Mucosa of stomach (tissue), 1 donor: ENCODE data around the gene SHKBP1.

Experiments used
- H3K27me3 ChIP-seq: one replicate; pipeline ENCODE4 v1.7.0; 2013; ENCODE audit warnings: mild to moderate bottlenecking, low read length; ENCODE audit not compliant: control insufficient read depth, insufficient read depth
- H3K36me3 ChIP-seq: one replicate; pipeline ENCODE4 v1.7.0; 2013; ENCODE audit warnings: low read length; ENCODE audit not compliant: control insufficient read depth, insufficient read depth
- H3K4me1 ChIP-seq: one replicate; pipeline ENCODE4 v1.7.0; 2013; ENCODE audit warnings: mild to moderate bottlenecking, low read length; ENCODE audit not compliant: control insufficient read depth, insufficient read depth
- H3K4me3 ChIP-seq: one replicate; pipeline ENCODE4 v1.7.0; 2013; ENCODE audit warnings: low read length
- H3K9ac ChIP-seq: one replicate; pipeline ENCODE4 v1.7.0; 2013; ENCODE audit warnings: mild to moderate bottlenecking, low read length, moderate library complexity
- H3K9me3 ChIP-seq: one replicate; pipeline ENCODE4 v1.7.0; 2013; ENCODE audit warnings: mild to moderate bottlenecking, low read length, moderate library complexity; ENCODE audit not compliant: control insufficient read depth
- donor health status: Pancreatic carcinoma.

Gene SHKBP1

DNA sequence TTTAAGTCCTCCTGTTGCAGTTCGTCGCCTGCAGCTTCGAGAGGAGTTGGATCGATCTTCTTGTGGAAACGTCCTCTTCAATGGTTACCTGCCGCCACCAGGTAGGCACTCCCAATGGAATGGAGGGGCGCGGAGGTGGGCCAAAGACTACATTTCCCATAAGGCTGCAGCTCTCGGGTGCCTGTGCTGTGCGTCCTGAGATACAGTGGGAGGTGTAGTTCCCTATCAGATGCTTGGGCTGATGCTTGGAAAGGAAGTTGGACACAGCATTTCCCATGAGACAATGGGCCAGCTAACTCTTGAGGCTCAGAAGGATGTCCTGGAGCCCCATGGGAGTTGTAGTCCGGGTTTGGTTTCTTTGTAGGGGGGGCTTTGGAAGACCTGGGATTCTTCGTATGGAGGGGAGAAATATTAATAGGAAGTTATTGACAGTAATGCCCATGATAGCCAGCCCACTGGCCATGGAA is 1.8 kb downstream of the SHKBP1 start:
- H3K4me3 ChIP-seq = no peak overlapping the region

DNA sequence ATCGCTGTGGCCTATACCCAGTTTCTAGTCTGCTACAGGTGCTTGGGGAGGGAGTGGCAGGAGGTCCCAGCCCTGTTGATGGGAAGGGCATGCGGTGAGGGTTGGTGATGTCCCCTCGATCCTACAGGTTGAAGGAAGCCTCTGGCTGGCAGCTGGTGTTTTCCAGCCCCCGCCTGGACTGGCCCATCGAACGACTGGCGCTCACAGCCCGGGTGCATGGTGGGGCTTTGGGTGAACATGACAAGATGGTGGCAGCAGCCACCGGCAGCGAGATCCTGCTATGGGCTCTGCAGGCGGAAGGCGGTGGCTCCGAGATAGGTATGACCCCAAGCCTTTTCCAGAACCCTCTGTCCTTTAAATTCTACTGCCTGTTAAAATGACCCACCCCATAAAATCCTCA is 3.9 kb downstream of the SHKBP1 start:
- Histone ChIP-seq H3K9ac (no peak overlapping the region), H3K36me3 (no peaks in the 10 kb centered on the region), H3K4me3 (no peak overlapping the region), H3K9me3 (no peaks in the 10 kb centered on the region), H3K27me3 (no peaks in the 10 kb centered on the region), H3K4me1 (peaks cover 16% of the 10 kb centered on the region)

More for the DNA sequence above, 1.8 kb downstream of the SHKBP1 start:
- peaks cover 16% of the 10 kb centered on the region for H3K4me1 ChIP-seq
- no peaks in the 10 kb centered on the region for H3K9me3 ChIP-seq
- H3K27me3 ChIP-seq = no peaks in the 10 kb centered on the region
- H3K36me3 ChIP-seq = no peaks in the 10 kb centered on the region
- no peak overlapping the region for H3K9ac ChIP-seq

DNA sequence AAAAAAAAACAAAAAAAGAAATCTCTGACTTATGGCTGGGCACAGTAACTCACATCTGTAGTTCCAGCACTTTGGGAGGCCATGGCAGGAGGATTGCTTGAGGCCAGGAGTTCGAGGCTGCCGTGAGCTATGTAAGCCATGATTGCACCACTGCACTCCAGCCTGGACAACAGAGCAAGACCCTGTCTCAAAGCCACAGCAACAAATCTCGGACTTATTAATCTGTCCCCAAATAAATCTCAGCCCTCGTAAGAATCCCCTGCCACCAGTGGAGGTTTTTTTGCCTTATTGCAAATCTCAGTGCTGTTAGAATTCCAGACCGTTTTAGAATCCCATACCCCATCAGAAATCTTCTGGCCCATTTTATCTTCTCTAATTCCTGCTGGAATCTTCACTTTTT is 4.9 kb downstream of the SHKBP1 start:
- no peaks in the 10 kb centered on the region for H3K27me3 ChIP-seq
- no peak overlapping the region for H3K9ac ChIP-seq
- H3K4me1 ChIP-seq = peaks cover 12% of the 10 kb centered on the region
- peaks cover under 1% of the 10 kb centered on the region for H3K36me3 ChIP-seq
- H3K9me3 ChIP-seq = no peaks in the 10 kb centered on the region
- H3K4me3 ChIP-seq = no peak overlapping the region

DNA sequence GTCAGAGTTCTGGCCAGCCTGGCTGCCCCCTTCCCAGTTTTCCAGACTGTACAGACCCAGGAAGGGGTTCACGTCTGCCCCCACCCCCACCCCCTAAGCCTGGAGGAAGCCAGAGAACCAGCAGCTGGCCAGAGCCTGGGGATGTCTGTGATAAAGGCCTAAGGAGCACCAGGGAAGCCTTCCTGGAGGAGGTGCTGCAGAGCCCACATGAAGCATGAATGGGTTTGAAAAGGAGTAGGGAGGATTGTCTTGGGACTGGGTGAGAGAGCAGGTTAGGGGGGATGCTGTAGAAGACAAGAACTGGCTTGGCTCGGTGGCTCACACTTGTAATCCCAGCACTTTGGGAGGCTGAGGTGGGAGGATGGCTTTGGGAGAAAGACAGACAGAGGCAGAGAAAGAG is 5.8 kb downstream of the SHKBP1 start:
- H3K36me3 ChIP-seq = peaks cover 7% of the 10 kb centered on the region

DNA sequence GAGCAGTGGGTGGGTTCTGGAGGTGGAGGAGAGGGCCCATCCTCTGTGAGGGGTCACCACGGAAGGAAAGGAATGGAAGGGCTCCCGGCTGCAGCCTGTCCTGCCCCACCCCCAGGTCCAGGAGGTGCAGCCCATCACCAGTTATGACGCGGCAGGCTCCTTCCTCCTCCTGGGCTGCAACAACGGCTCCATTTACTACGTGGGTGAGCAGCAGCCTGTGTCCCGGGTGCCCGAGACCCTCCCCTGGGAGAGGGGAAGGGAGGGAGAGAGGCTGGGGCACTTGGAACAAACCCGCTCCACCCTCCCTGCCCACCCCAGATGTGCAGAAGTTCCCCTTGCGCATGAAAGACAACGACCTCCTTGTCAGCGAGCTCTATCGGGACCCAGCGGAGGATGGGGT is 6.6 kb downstream of the SHKBP1 start:
- H3K27me3 ChIP-seq = no peaks in the 10 kb centered on the region
- no peak overlapping the region for H3K9ac ChIP-seq
- peaks cover under 1% of the 10 kb centered on the region for H3K4me1 ChIP-seq
- no peaks in the 10 kb centered on the region for H3K9me3 ChIP-seq
- H3K36me3 ChIP-seq = peaks cover 7% of the 10 kb centered on the region
- no peak overlapping the region for H3K4me3 ChIP-seq

More for the DNA sequence above, 5.8 kb downstream of the SHKBP1 start:
- H3K27me3 ChIP-seq = no peaks in the 10 kb centered on the region
- peaks cover 8% of the 10 kb centered on the region for H3K4me1 ChIP-seq
- no peaks in the 10 kb centered on the region for H3K9me3 ChIP-seq
- H3K4me3 ChIP-seq = no peak overlapping the region
- no peak overlapping the region for H3K9ac ChIP-seq

GRCh38 chr19:40584007-40584406 is 7.3 kb downstream of the SHKBP1 start:
- no peaks in the 10 kb centered on the region for H3K27me3 ChIP-seq
- no peaks in the 10 kb centered on the region for H3K4me1 ChIP-seq
- H3K9me3 ChIP-seq = no peaks in the 10 kb centered on the region
- H3K4me3 ChIP-seq = no peak overlapping the region
- H3K9ac ChIP-seq = no peak overlapping the region
- H3K36me3 ChIP-seq = peaks cover 7% of the 10 kb centered on the region

- H3K9ac ChIP-seq = no peak overlapping the region
- no peaks in the 10 kb centered on the region for H3K9me3 ChIP-seq
- H3K4me1 ChIP-seq = no peaks in the 10 kb centered on the region
- no peaks in the 10 kb centered on the region for H3K27me3 ChIP-seq
- no peak overlapping the region for H3K4me3 ChIP-seq
- peaks cover 7% of the 10 kb centered on the region for H3K36me3 ChIP-seq
These were observed 8.7 kb downstream of the SHKBP1 start for GRCh38 chr19:40585241-40585981.

- Histone ChIP-seq H3K36me3 (peaks cover 7% of the 10 kb centered on the region), H3K9ac (no peak overlapping the region), H3K27me3 (no peaks in the 10 kb centered on the region), H3K9me3 (no peaks in the 10 kb centered on the region), H3K4me3 (no peak overlapping the region), H3K4me1 (no peaks in the 10 kb centered on the region)
These were observed 9.3 kb downstream of the SHKBP1 start for GRCh38 chr19:40585982-40586422.

DNA sequence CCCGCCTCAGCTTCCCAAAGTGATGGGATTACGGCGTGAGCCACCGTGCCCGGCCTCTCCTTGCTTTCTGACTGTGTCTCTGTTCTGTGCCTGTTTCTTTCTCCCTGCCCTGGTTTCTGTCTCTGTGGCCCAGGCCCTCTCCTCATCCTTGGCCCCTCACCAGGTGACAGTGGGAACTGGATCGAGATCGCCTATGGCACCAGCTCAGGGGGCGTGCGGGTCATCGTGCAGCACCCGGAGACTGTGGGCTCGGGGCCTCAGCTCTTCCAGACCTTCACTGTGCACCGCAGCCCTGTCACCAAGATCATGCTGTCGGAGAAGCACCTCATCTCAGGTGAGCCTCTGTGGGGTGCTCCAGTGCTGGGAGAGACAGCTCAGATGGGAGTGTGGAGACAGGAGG is 9.9 kb downstream of the SHKBP1 start:
- Histone ChIP-seq H3K4me3 (no peak overlapping the region), H3K36me3 (peaks cover 7% of the 10 kb centered on the region), H3K9me3 (no peaks in the 10 kb centered on the region), H3K27me3 (no peaks in the 10 kb centered on the region), H3K9ac (no peak overlapping the region), H3K4me1 (no peaks in the 10 kb centered on the region)

DNA sequence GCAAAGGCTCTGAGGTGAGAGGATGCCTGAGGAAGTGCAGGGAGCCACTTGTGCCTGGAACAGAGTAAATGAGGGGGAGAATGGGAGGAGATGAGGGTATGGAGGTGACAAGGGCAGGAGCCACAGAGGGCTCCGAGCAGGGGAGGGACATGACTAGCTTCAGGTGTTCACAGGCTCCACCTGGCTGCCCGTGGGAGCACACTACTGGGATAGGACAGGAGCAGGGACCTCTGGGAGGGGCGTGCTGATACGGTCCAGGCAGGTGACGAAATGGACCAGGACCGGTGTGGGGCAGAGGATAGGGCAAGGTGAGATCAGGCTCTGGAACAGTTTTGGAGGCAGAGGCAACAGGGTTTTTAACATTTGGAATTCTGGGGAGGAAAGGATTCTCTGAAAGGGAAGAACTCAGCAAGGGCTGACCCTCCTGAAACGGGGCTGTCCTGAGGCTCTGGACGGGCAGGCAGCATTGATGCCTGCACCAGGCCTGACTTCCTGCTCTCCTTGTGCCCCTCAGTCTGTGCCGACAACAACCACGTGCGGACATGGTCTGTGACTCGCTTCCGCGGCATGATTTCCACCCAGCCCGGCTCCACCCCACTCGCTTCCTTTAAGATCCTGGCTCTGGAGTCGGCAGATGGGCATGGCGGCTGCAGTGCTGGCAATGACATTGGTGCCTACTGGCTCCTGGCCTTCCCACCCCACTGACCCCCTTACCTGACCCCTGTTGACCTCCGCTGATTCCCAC is 11.6 kb downstream of the SHKBP1 start:
- peaks cover 7% of the 10 kb centered on the region for H3K36me3 ChIP-seq
- H3K9me3 ChIP-seq = no peaks in the 10 kb centered on the region
- H3K27me3 ChIP-seq = no peaks in the 10 kb centered on the region
- no peak overlapping the region for H3K4me3 ChIP-seq
- no peaks in the 10 kb centered on the region for H3K4me1 ChIP-seq
- no peak overlapping the region for H3K9ac ChIP-seq

GRCh38 chr19:40588926-40589569 is 12.4 kb downstream of the SHKBP1 start:
- H3K4me3 ChIP-seq = no peak overlapping the region
- no peaks in the 10 kb centered on the region for H3K27me3 ChIP-seq
- no peaks in the 10 kb centered on the region for H3K9me3 ChIP-seq
- H3K36me3 ChIP-seq = peaks cover 7% of the 10 kb centered on the region
- no peak overlapping the region for H3K9ac ChIP-seq
- H3K4me1 ChIP-seq = no peaks in the 10 kb centered on the region
